Smooth muscle cell of the brain vasculature (primary cell): ENCODE results near the gene ATM.
A peak's percentile ranks its signal among the peaks of the same experiment; 100 is the strongest.

ENCODE experiments used
- DNase-seq: peaks from one replicate; pipeline ENCODE4 v3.0.0-alpha.2; 2012; ENCODE audit warnings: low read depth, low spot score

The ATM gene, protein sequence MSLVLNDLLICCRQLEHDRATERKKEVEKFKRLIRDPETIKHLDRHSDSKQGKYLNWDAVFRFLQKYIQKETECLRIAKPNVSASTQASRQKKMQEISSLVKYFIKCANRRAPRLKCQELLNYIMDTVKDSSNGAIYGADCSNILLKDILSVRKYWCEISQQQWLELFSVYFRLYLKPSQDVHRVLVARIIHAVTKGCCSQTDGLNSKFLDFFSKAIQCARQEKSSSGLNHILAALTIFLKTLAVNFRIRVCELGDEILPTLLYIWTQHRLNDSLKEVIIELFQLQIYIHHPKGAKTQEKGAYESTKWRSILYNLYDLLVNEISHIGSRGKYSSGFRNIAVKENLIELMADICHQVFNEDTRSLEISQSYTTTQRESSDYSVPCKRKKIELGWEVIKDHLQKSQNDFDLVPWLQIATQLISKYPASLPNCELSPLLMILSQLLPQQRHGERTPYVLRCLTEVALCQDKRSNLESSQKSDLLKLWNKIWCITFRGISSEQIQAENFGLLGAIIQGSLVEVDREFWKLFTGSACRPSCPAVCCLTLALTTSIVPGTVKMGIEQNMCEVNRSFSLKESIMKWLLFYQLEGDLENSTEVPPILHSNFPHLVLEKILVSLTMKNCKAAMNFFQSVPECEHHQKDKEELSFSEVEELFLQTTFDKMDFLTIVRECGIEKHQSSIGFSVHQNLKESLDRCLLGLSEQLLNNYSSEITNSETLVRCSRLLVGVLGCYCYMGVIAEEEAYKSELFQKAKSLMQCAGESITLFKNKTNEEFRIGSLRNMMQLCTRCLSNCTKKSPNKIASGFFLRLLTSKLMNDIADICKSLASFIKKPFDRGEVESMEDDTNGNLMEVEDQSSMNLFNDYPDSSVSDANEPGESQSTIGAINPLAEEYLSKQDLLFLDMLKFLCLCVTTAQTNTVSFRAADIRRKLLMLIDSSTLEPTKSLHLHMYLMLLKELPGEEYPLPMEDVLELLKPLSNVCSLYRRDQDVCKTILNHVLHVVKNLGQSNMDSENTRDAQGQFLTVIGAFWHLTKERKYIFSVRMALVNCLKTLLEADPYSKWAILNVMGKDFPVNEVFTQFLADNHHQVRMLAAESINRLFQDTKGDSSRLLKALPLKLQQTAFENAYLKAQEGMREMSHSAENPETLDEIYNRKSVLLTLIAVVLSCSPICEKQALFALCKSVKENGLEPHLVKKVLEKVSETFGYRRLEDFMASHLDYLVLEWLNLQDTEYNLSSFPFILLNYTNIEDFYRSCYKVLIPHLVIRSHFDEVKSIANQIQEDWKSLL (N-terminal part only)

DNA sequence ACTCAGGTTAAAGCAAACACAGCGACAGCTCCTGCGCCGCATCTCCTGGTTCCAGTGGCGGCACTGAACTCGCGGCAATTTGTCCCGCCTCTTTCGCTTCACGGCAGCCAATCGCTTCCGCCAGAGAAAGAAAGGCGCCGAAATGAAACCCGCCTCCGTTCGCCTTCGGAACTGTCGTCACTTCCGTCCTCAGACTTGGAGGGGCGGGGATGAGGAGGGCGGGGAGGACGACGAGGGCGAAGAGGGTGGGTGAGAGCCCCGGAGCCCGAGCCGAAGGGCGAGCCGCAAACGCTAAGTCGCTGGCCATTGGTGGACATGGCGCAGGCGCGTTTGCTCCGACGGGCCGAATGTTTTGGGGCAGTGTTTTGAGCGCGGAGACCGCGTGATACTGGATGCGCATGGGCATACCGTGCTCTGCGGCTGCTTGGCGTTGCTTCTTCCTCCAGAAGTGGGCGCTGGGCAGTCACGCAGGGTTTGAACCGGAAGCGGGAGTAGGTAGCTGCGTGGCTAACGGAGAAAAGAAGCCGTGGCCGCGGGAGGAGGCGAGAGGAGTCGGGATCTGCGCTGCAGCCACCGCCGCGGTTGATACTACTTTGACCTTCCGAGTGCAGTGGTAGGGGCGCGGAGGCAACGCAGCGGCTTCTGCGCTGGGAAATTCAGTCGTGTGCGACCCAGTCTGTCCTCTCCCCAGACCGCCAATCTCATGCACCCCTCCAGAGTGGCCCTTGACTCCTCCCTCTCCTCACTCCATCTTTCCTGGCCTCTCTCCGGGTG, at the start of gene ATM, which contains the start of gene NPAT:
Gene ATM (plus strand): TSS at position 494 of the 774 bp plus-strand sequence. CDS start 4,558 bp downstream, outside the sequence.
Gene NPAT (minus strand): TSS at position 65 of the 774 bp plus-strand sequence. CDS start 102 bp downstream, outside the sequence.
- peak; percentile 97 for DNase-seq

DNA sequence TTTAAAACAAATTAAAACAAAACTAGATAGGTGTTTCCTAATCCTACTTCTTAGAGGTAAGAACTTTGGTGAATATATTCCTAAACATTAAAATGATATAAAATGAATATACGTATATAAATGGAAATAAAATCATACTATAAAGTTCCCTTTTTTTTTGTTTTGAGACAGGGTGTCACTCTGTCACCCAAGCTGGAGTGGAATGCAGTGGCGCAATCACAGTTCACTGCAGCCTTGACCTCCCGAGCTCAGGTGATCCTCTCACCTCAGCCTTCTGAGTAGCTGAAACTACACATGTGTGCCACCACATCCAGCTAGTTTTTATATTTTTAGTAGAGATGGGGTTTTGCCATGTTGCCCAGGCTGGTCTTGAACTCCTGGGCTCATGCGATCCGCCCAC, 45.3 kb upstream of the ATM start:
- DNase-seq: no peak

DNA sequence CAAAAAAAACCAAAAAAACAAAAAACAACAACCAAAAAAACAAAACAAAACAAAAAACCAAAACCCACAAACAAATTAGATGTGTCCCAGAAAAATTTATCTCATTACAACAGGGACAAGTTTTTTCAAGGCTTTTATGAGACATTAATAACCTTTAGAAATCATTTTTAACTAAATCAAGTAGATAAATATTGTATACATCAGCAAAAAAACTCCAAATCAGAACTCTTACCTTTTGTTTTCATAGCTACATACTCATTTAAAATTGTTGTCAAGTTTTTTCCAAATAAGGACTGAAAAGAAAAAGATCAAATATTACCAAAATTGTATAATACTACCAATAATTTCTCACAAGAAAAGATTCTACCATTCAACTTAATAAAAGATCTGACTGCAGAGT, 29.1 kb upstream of the ATM start:
- DNase-seq: no peak

DNA sequence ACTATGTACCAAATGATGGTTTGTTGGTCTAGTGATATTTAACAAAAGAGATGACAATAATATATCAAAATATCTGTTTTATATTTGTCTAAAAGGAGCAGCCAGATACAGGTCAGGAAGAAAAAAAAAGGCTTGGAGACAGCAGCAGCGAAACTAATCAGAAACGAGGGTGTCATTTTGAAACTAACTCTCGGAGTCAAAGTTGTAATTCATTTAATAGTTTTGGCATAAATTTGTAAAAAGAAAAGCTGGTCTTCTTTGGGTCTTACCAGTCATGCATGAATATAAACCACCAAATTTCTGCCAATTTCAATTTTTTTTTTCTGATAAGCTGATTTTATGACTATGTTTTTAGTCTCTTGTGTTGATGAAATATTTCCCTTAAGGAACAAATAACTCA, 26.0 kb upstream of the ATM start:
- DNase-seq: no peak

DNA sequence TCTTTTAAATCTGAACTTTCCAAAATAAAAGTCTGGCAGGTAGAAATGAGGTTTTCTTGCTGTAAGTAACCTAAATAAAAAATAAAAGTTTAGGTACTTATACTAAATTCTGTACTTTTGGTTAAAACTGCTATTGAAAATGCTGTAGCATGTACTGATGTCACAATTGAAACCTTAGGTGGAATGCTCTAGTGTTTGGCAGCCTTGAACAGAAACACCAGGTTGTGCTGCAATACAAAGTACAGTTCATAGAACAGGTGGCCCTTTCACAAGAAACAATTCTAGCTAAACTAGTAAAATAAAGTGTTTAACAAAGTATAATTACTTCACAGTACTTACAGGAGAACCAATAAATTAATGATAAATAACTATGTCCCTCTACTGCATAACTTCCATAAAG, 25.5 kb upstream of the ATM start:
- no peak for DNase-seq

DNA sequence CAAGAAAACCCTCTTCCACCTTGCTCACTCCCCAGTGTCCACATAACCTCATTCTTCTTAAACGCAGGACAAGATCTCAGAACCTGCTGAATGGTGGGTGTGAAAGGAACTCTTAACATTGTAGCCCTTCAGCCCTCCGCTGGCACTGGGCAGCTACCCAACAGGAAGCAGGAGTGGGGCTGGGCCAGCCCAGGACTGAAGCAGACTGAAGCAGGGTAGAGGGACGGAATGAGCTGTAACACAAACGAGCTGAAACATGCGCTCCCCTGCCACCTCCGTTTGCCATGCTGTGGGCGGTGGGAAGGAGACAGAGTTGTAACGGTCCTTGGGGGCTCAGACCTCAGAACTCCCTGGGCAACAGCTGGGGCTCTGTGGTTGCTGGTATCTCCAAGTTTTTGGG, 24.0 kb upstream of the ATM start:
- DNase-seq: no peak

DNA sequence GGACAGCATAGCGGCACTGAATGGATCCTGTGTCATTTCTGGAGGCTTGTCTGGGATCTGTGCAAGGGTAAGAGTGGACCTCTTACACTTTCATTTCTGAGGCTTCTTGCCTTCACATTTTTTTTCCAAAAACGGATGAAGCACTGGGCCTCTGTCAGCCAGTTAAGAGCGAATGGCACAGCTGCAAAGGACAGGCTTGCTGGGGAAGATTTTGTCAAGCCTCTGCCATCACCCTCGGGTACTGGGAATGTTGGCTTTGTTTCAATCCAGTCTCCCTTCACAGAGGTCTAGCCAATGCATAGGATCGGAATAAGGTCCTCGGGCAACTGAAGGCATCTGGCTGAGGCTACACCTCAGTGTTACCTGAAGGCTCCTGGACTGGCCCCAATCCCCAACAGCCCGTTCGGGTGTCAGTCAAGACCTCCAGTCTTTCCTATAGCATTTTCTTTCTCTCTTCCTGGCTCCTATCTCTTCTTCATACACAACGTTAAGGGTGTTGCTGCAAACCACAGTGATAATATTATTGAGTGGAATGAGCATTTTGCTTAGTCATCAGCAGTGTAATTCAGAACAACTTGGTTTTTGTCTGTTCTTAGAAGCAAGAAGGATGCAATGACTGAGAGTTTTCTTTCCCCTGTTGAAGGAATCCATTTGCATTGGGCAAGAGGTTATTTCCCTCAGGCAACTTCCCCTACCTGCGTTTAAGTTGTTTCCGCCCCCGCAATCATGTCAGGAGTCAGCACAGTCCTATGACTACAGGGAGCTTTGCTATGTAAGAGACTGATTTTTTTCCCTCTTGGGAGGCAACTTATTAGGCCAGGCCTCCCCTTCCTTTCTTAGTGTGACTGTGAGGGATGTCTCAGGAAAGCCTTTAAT, 23.2 kb upstream of the ATM start:
- no peak for DNase-seq

DNA sequence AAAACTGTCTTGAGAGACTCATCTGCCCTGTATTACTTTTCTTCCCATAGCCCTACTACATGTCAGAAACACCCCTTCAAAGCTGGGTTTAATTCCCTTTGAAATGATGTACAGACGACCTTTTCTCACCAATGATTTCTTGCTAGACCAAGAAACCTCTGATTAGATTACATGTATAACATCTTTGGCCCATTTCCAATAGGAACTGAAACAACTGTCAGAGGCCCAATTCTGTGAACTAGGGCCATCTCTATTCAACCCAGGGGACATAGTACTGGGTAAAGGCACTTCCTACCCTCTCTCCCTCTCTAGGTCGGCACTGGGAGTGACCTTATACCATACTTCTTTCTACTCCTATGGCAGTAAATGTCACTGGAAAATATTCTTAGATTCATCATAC, 19.8 kb upstream of the ATM start:
- no peak for DNase-seq

DNA sequence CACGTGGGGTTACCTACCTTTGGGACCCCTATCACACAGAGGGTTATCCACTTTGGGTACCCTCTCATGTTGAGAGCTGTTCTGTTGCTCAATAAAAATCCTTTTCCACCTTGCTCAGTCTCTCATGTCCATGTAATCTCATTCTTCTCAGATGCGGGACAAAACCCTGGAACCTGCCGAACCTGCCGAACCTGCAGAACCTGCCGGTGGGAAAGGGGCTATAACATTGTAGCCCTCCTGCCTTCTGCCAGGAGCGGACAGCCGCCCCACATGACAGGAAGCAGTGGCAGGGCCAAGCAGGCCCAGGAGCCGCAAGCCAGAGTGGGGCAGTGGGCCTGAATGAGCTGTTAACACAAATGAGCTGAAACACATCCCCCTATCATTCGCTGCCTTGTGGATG, 18.5 kb upstream of the ATM start:
- no peak for DNase-seq

DNA sequence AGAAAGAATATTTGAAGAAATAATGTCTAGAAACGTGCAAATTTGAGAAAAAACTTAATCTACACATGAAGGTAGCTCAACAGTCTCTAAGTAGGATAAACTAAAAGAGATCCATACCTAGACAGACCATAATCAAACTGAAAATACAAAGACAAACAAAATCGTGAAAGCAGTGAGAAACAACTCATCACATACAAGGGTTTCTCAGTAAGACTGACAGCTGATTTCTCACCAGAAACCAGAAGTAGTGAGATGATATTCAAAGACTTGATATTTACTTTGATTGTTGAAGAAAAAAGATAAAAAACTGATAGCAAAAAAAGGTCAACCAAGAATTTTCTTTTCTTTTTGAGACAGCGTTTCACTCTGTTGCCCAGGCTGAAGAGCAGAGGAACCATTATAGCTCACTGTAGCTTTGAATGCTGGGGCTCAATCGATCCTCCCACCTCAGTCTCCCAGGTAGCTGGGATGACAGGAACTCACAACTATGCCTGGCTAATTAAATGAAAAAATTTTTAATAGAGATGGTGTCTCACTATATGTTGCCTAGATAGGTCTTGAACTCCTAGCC, 17.9 kb upstream of the ATM start:
- DNase-seq: no peak

DNA sequence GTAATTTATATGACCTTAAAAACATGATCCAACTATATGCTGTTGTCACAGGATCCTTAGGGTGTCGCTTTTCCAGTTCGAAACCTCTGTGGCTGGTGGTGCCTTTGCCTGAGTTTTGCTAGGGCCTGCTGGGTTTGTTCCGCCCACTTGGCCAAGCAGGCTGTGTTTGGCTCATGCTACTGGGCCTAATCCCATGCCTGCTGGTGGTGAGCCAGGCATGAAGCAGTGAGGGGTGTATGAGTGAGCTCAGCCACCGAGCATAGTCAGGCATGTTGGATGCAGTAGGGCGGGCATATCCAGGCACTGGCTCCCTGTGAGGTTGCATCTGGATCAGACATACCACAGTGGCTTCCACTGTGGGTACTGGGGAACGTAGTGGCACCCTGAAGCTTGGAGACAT, 16.7 kb upstream of the ATM start:
- no peak for DNase-seq

DNA sequence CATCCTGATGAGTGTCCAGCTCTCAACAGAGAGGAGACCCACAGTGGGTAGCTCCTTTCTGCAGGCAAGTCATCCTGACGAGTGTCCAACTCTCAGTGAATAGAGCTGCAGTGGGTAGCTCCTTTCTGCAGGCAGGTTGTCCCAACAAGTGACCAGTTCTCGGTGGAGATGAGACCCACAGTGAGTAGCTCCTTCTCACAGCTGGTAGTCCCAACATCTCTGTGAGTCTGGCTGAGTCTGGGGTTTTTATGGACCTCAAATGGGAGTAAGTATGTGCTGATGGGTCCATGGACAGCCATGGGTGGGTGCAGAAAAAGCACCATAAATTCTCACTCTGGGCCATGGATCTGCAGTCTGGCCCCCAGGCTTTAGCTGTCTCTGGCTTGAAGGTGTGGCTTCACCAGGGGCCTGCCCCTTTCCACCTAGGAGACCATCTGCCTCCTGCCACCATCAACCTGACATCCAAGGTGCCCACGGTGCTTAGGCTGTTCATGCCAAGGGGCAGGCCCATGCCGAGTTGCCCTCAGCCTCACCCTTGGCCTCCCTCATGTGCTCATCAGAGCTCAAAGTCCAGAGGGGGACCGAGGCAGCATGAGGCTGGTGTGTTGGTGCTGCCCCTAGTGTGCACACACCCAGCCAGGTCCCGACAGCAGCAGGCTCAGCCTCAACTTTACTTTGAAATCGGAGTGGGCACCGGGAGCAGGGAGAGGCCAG, 15.7 kb upstream of the ATM start:
- no peak for DNase-seq

DNA sequence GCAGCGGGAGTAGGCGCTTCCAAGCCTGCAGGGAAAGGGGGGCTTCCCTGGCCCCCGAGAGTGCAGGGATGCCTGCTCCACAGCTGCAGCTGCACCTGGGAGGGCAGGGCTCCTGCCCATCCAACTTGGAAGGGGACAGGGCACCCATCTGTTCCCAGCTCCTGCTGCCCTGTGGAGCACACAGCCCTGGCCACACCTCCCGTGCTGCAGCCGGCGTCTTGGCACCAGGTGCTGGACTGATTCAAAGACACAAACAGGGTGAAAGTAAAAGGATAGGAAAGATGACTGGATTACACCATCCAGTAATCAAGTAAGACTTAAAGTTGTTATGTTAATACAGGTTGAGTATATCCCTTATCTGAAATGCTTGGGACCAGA, 15.2 kb upstream of the ATM start:
- no peak for DNase-seq

DNA sequence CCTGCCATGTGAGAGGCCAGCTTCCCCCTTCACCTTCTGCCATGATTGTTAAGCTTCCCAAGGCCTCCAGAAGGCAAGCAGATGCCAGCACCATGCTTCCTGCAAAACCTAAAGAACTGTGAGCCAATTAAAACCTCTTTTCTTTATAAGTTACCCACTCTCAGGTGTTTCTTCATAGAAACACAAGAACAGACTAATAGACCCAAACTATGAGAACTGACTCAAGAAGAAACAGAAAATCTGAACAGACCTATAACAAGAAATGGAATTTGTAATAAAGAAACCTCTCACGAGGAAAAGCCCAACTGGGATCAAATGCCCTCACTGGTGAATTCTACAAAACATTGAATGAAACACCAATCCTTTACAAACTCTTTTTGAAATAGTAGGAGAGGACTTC, 12.4 kb upstream of the ATM start:
- DNase-seq: no peak

DNA sequence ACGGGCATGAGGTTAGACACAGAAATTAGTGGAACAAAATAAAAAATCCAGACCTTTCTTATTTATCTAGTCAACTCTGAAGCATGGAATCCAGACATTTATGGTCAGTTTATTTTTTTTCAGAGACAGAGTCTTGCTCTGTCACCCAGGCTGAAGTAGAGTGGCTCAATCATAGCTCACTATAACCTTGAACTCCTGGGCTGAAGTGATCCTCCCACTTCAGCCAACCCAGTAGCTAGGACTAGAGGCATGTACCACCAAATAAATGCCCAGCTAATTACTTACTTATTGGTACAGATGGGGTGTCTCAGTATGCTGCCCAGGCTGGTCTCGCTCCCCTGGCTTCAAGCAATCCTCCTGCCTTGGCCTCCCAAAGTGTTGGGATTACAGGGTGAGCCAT, 9.1 kb upstream of the ATM start:
- DNase-seq: no peak

DNA sequence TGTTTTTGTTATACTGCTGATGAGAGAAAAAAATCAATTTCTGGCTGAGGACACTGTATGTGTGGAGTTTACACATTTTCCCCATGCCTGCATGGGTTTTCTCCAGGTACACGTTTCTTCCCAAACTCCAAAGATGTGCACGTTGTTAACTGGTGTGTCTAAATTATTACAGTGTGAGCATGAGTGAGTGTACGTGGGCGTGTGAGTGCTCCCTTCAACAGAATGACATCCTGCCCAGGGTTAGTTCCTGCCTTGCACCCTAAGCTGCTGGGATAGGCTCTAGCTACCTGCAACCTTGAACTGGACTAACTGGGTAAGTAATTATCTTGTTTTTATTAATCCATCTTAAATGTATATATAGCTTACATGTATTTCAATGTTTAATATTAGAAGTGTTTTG, 5.9 kb upstream of the ATM start:
- DNase-seq: no peak

DNA sequence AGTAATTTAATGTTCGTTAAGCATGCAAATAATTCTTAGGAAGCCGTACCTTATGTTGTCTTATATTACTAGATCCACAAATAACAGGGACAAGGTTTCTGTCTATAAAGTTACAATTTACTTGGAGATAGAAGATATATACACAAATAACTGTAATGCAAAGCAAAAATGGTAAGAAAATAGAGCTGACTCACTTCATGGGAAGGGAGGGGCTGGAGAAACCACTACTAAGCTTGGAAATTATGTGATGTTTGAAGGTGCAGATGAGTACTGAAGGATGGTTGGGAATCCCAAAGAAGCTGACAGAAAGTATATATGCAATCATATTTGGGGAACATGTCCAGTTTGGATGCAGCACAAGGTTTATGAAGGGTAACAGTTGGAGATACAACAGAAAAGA, 4.4 kb upstream of the ATM start:
- no peak for DNase-seq

DNA sequence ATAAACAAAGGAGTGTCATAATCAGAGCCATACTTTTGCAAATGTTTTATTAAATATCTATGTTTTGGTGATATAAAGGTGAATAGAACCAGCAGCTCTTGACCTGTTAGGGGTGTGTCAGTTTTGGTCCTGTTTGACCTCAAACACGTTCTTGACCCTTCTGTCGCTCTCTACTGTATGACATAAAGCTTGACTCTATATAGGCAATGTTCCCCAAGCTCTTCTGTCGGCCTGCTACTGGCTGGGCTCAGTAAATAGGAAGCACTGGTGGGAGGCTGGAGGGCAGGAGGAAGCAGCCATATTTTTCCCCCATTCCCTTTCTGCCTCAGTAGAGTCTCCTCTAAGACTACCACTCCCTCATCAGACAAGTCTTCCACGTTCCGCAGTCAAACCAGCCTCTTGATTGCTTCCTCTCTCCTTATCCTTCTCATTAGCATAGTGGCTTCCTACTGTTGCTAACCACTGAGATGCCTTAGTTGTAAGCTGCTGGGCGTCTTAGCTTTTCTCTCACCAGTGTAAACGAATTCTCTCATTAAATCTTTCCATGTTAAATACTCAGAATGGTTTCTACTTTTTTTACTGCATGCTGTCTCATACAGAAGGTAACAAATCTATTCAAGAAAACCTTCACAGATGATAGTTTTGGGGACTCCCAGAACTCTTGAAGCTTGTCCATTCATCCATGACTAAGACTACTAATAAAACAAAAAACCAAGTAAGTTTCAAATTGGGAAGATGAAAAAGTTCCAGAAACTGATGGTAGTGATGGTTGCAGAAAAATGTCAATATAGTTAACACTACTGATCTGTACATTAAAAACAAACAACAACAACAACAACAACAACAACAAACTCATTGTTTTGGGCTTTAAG, 3.7 kb upstream of the ATM start:
- DNase-seq: no peak
